ENCODE data around the gene NECTIN2. TPM values are rescaled to one million over a fixed set of nuclear protein-coding genes. Genes with fewer than 3 reads are reported as not detected.

The NECTIN2 gene
- total and polyA plus RNA-seq, 7 experiments from 2014 or later = 0.16 to 9.2 (median 0.80) TPM; not detected in 1

GRCh38 chr19:44806291-44806690 lies 39.8 kb upstream of the NECTIN2 start:
- H3K9me3 Mint-ChIP-seq = peaks cover 0 to 8% (median 0%) of the 10 kb centered on the region in 11 donors
- no peaks in the 10 kb centered on the region for H3K36me3 ChIP-seq (ENCODE audit: control insufficient read depth in 2 of 3, insufficient read depth in 3 of 3, low read length in 3 of 3)
- intact Hi-C loops (cut with micrococcal nuclease) = no loop called here
- H3K27ac ChIP-seq (ENCODE audit: low read depth, low read length) = no peak overlapping the region
- no peaks in the 10 kb centered on the region for H3K36me3 Mint-ChIP-seq
- H3K4me1 Mint-ChIP-seq = peaks cover 0 to 7% (median 0%) of the 10 kb centered on the region in 7 donors
- DNase-seq (no peak), ATAC-seq (no peak)
- H3K9me3 ChIP-seq (ENCODE audit: control insufficient read depth in 2 of 3, low read length in 3 of 3) = no peaks in the 10 kb centered on the region
- CTCF ChIA-PET = interaction anchor here (1.0 kb wide), 1 partner anchor 36 kb away, joined by 3 read pairs; no protein-coding TSS in a partner anchor
- no peak overlapping the region for H3K4me3 ChIP-seq (ENCODE audit: low read length)
- H3K4me1 ChIP-seq (ENCODE audit: control insufficient read depth in 2 of 2, insufficient read depth in 2 of 2, low read length in 2 of 2) = peaks cover 0 to 7% of the 10 kb centered on the region in 2 donors
- H3K4me3 Mint-ChIP-seq = no peak overlapping the region
- H3K27me3 Mint-ChIP-seq = peaks cover under 1 to 26% (median 10%) of the 10 kb centered on the region in 5 donors
- POLR2A ChIA-PET = no interaction called here
- no peak overlapping the region for H3K27ac Mint-ChIP-seq
- H3K27me3 ChIP-seq (ENCODE audit: control insufficient read depth in 2 of 2, insufficient read depth in 2 of 2, low read length in 2 of 2) = peaks cover 0 to 4% of the 10 kb centered on the region in 2 donors

GRCh38 chr19:44807162-44807561 lies 38.9 kb upstream of the NECTIN2 start:
- POLR2A ChIA-PET = no interaction called here

GRCh38 chr19:44807652-44808462 lies 38.2 kb upstream of the NECTIN2 start:
- Histone ChIP-seq H3K36me3 (ENCODE audit: control insufficient read depth in 2 of 3, insufficient read depth in 3 of 3, low read length in 3 of 3) (no peaks in the 10 kb centered on the region), H3K4me1 (ENCODE audit: control insufficient read depth in 2 of 2, insufficient read depth in 2 of 2, low read length in 2 of 2) (peaks cover 0 to 7% of the 10 kb centered on the region in 2 donors), H3K27ac (ENCODE audit: low read depth, low read length) (no peak overlapping the region), H3K9me3 (ENCODE audit: control insufficient read depth in 2 of 3, low read length in 3 of 3) (no peaks in the 10 kb centered on the region), H3K27me3 (ENCODE audit: control insufficient read depth in 2 of 2, insufficient read depth in 2 of 2, low read length in 2 of 2) (peaks cover 0 to 4% of the 10 kb centered on the region in 2 donors), H3K4me3 (ENCODE audit: low read length) (no peak overlapping the region)
- H3K4me3 Mint-ChIP-seq = peak overlapping the region in 1 of 10 donors; percentile 76
- POLR2A ChIA-PET = no interaction called here
- peaks cover 0 to 7% (median 0%) of the 10 kb centered on the region in 7 donors for H3K4me1 Mint-ChIP-seq
- H3K27ac Mint-ChIP-seq = no peak overlapping the region
- H3K9me3 Mint-ChIP-seq = peaks cover 0 to 8% (median 0%) of the 10 kb centered on the region in 11 donors
- CTCF ChIA-PET = interaction anchor here (1.0 kb wide), 1 partner anchor 83 kb away, joined by 3 read pairs; no protein-coding TSS in a partner anchor
- intact Hi-C loops (cut with micrococcal nuclease) = no loop called here
- DNase-seq = no peak
- H3K27me3 Mint-ChIP-seq = peaks cover 8 to 31% (median 17%) of the 10 kb centered on the region in 5 donors
- H3K36me3 Mint-ChIP-seq = no peaks in the 10 kb centered on the region
- no peak for ATAC-seq

More at GRCh38 chr19:44807162-44807561, 38.9 kb upstream of the NECTIN2 start:
- intact Hi-C loops (cut with micrococcal nuclease) = no loop called here
- Mint-ChIP-seq H3K4me3 (peak overlapping the region in 1 of 10 donors; percentile 38), H3K27ac (no peak overlapping the region), H3K36me3 (no peaks in the 10 kb centered on the region), H3K27me3 (peaks cover 8 to 31% (median 17%) of the 10 kb centered on the region in 5 donors), H3K4me1 (peaks cover 0 to 7% (median 0%) of the 10 kb centered on the region in 7 donors), H3K9me3 (peaks cover 0 to 8% (median 0%) of the 10 kb centered on the region in 11 donors)
- ATAC-seq (no peak), DNase-seq (no peak)
- no peak overlapping the region for H3K27ac ChIP-seq (ENCODE audit: low read depth, low read length)
- H3K9me3 ChIP-seq (ENCODE audit: control insufficient read depth in 2 of 3, low read length in 3 of 3) = no peaks in the 10 kb centered on the region
- no peak overlapping the region for H3K4me3 ChIP-seq (ENCODE audit: low read length)
- H3K36me3 ChIP-seq (ENCODE audit: control insufficient read depth in 2 of 3, insufficient read depth in 3 of 3, low read length in 3 of 3) = no peaks in the 10 kb centered on the region
- peaks cover 0 to 7% of the 10 kb centered on the region in 2 donors for H3K4me1 ChIP-seq (ENCODE audit: control insufficient read depth in 2 of 2, insufficient read depth in 2 of 2, low read length in 2 of 2)
- H3K27me3 ChIP-seq (ENCODE audit: control insufficient read depth in 2 of 2, insufficient read depth in 2 of 2, low read length in 2 of 2) = peaks cover 0 to 4% of the 10 kb centered on the region in 2 donors
- CTCF ChIA-PET = interaction anchor here (0.6 to 1.0 kb wide), 3 partner anchors 12 to 83 kb away, joined by 3 read pairs; no protein-coding TSS in a partner anchor

- CTCF ChIA-PET = no interaction called here
- H3K27ac Mint-ChIP-seq = no peak within 1 kb of the TSS
- H3K9me3 Mint-ChIP-seq = peaks cover 0 to 4% (median 0%) of the 10 kb centered on the region in 11 donors
- H3K36me3 ChIP-seq (ENCODE audit: control insufficient read depth in 2 of 3, insufficient read depth in 3 of 3, low read length in 3 of 3) = no peaks in the 10 kb centered on the region
- H3K27me3 Mint-ChIP-seq = peaks cover 8 to 31% (median 20%) of the 10 kb centered on the region in 5 donors
- H3K4me3 ChIP-seq (ENCODE audit: low read length) = no peak within 1 kb of the TSS
- no peak within 1 kb of the TSS for H3K27ac ChIP-seq (ENCODE audit: low read depth, low read length)
- H3K4me1 Mint-ChIP-seq = peaks cover 0 to 7% (median 0%) of the 10 kb centered on the region in 7 donors
- ATAC-seq (peak; percentile 32), DNase-seq (no peak)
- peaks cover 0 to 7% of the 10 kb centered on the region in 2 donors for H3K4me1 ChIP-seq (ENCODE audit: control insufficient read depth in 2 of 2, insufficient read depth in 2 of 2, low read length in 2 of 2)
- no peaks in the 10 kb centered on the region for H3K9me3 ChIP-seq (ENCODE audit: control insufficient read depth in 2 of 3, low read length in 3 of 3)
- intact Hi-C loops (cut with micrococcal nuclease) = no loop called here
- POLR2A ChIA-PET = interaction anchor here (0.6 kb wide), 1 partner anchor 28 kb away, joined by 3 read pairs; no protein-coding TSS in a partner anchor
- no peaks in the 10 kb centered on the region for H3K36me3 Mint-ChIP-seq
- H3K27me3 ChIP-seq (ENCODE audit: control insufficient read depth in 2 of 2, insufficient read depth in 2 of 2, low read length in 2 of 2) = peaks cover 0 to 4% of the 10 kb centered on the region in 2 donors
- H3K4me3 Mint-ChIP-seq = peak within 1 kb of the TSS in 4 of 10 donors; percentile 16 to 76 (median 42)
Observed at GRCh38 chr19:44808463-44809371, 37.4 kb upstream of the NECTIN2 start, which contains the start of gene BCAM. Gene BCAM (plus strand): TSS chr19:44809103. CDS start chr19:44809125, 22 bp downstream.

- Mint-ChIP-seq H3K4me1 (peaks cover 0 to 7% (median 0%) of the 10 kb centered on the region in 7 donors), H3K27ac (no peak overlapping the region), H3K27me3 (peaks cover 8 to 31% (median 22%) of the 10 kb centered on the region in 5 donors), H3K36me3 (no peaks in the 10 kb centered on the region), H3K4me3 (peak overlapping the region in 4 of 10 donors; percentile 16 to 76 (median 34)), H3K9me3 (peaks cover 0 to 4% (median 0%) of the 10 kb centered on the region in 11 donors)
- no peak overlapping the region for H3K27ac ChIP-seq (ENCODE audit: low read depth, low read length)
- no peak for DNase-seq
- intact Hi-C loops (cut with micrococcal nuclease) = no loop called here
- CTCF ChIA-PET = no interaction called here
- H3K27me3 ChIP-seq (ENCODE audit: control insufficient read depth in 2 of 2, insufficient read depth in 2 of 2, low read length in 2 of 2) = peaks cover 0 to 4% of the 10 kb centered on the region in 2 donors
- ATAC-seq = no peak
- POLR2A ChIA-PET = interaction anchor here (0.6 kb wide), 1 partner anchor 29 kb away, joined by 3 read pairs; no protein-coding TSS in a partner anchor
- H3K36me3 ChIP-seq (ENCODE audit: control insufficient read depth in 2 of 3, insufficient read depth in 3 of 3, low read length in 3 of 3) = no peaks in the 10 kb centered on the region
- no peaks in the 10 kb centered on the region for H3K9me3 ChIP-seq (ENCODE audit: control insufficient read depth in 2 of 3, low read length in 3 of 3)
- H3K4me1 ChIP-seq (ENCODE audit: control insufficient read depth in 2 of 2, insufficient read depth in 2 of 2, low read length in 2 of 2) = peaks cover 0 to 7% of the 10 kb centered on the region in 2 donors
- H3K4me3 ChIP-seq (ENCODE audit: low read length) = no peak overlapping the region
Observed at GRCh38 chr19:44809577-44810233, 36.4 kb upstream of the NECTIN2 start.
